SJSA1 (cell line): ENCODE measurements around the gene TIMP3. TPM values are rescaled to one million over a fixed set of nuclear protein-coding genes. Genes with fewer than 3 reads are reported as not detected.

Source experiments
- DNase-seq, 2 experiments: peaks; one replicate each; pipeline ENCODE4 v3.0.0-alpha.2; 2015 to 2020; ENCODE audit warnings: low spot score in 2 of 2, low read depth in 1 of 2
- H3K27ac ChIP-seq: fragments of 250-450 bp; sonication (Bioruptor Pico); 2 replicates; pipeline ENCODE4 v1.5.1; 2020; ENCODE audit warnings: mild to moderate bottlenecking, moderate library complexity
- H3K27me3 ChIP-seq: fragments of 250-450 bp; sonication (Bioruptor Pico); replicated peaks from 2 replicates; pipeline ENCODE4 v1.5.1; 2020; ENCODE audit warnings: mild to moderate bottlenecking, moderate library complexity
- H3K36me3 ChIP-seq: fragments of 250-450 bp; sonication (Bioruptor Pico); 2 replicates; pipeline ENCODE4 v1.5.1; 2020; ENCODE audit warnings: mild to moderate bottlenecking
- H3K4me1 ChIP-seq: fragments of 250-450 bp; sonication (Bioruptor Pico); replicated peaks from 2 replicates; pipeline ENCODE4 v1.6.1; 2021; ENCODE audit warnings: mild to moderate bottlenecking
- H3K4me3 ChIP-seq: fragments of 250-450 bp; sonication (Bioruptor Pico); 2 replicates; pipeline ENCODE4 v1.5.1; 2020; ENCODE audit warnings: mild to moderate bottlenecking
- H3K9me3 ChIP-seq: fragments of 250-450 bp; sonication (Bioruptor Pico); replicated peaks from 2 replicates; pipeline ENCODE4 v1.5.1; 2020; ENCODE audit warnings: mild to moderate bottlenecking
- total RNA-seq: library from RNA; depleted of rRNA; stranded (reverse); fragments of >200 nt; shearing (Covaris generic); gene quantifications from 2 replicates; pipeline ENCODE4 v1.2.3, GENCODE V29; 2014

Gene TIMP3
- total RNA-seq, 1 experiment from 2014 or later: 38.1 TPM

DNA sequence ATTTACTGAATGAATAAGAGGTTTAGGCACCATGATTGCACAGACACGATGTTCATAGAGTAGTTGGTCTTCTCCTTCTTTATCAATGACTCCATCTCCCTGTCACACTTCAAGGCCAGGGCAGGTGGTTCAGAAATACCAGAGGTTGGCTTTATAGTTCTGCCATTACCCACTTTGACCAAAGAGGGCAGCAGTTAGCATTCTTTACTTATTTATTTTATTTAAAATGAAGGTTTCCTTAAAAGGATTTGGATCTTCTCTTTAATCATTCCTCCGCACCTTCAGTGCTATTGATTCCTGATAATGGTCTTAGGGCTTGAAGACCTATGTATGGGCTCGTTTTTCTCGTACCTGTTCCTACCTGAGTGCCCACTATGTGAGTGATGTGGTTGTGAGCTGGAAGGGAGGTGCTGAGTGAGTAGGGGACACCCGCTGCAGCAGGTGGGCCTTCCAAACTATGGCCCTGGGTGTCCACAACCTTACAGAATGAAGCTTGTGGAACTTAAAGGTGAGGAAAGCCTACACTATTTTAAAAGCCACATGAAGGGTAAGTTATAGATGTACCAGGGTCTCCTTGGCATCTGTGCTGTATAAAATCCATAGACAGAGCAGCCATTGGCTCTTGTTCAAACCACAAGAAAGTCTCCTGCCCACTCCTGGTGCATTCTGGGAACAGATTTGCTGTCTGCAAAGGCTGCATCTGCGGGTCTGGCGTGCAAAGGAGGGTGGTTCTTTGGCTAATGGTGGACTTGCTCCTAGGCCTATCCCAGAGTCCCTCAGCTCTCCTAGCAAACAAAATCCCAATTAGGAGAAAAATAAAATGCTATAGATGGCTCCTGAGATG lies 35.0 kb downstream of the TIMP3 start:
- peak in 1 of 2 experiments; percentile 13 for DNase-seq
- H3K36me3 ChIP-seq: 0 out of 2 replicates have a peak, but pooled peaks cover 4% of the 10 kb centered on the region
- no peaks in the 10 kb centered on the region for H3K4me1 ChIP-seq
- no peaks in the 10 kb centered on the region for H3K9me3 ChIP-seq
- H3K4me3 ChIP-seq: no peak overlapping the region
- no peaks in the 10 kb centered on the region for H3K27me3 ChIP-seq
- H3K27ac ChIP-seq: no peak overlapping the region

DNA sequence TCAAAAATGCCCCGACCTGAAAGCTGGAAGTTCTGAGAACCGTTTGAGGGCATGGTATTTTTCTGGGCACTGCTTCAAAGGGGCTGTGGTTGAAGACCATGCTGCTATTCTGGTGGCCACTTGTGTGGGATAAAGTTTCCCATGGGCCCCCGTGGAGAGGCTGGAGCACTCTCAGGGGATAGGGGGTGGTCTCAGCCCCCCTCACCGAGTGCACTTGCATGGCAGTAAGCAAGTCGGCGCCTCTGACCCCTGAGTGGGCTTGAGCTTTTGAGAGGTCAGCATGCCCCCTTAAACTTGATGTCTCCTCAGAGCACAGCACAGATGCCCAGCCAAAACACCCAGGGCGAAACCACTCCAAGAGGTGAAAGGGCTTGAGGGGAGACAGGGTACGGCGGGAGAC lies 35.6 kb downstream of the TIMP3 start:
- no peak for DNase-seq
- no peaks in the 10 kb centered on the region for H3K9me3 ChIP-seq
- 0 out of 2 replicates have a peak, but pooled peaks cover 4% of the 10 kb centered on the region for H3K36me3 ChIP-seq
- H3K27me3 ChIP-seq: no peaks in the 10 kb centered on the region
- no peak overlapping the region for H3K4me3 ChIP-seq
- no peaks in the 10 kb centered on the region for H3K4me1 ChIP-seq
- no peak overlapping the region for H3K27ac ChIP-seq

DNA sequence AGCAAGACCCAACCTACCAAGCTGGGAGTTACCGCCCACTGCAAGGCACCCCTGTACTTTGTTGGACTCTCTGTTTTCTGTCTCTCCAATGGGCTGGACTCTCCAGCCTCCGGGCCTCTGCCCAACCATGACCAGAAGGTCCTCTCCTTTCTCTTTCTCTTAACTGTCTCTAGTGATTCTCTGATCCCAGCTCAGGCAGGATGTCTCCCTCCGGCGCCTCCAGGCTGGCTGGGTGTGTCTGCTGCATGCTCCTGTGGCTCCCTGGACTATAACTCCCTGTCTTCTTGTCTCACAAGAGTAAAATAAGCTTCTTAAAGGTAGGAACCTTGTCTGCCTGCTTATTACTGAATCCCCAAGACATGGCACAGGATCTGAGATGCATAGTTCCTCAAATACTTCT lies 36.3 kb downstream of the TIMP3 start:
- no peaks in the 10 kb centered on the region for H3K4me1 ChIP-seq
- H3K27me3 ChIP-seq: no peaks in the 10 kb centered on the region
- no peak for DNase-seq
- no peaks in the 10 kb centered on the region for H3K9me3 ChIP-seq
- no peak overlapping the region for H3K27ac ChIP-seq
- 0 out of 2 replicates have a peak, but pooled peaks cover 4% of the 10 kb centered on the region for H3K36me3 ChIP-seq
- H3K4me3 ChIP-seq: no peak overlapping the region

DNA sequence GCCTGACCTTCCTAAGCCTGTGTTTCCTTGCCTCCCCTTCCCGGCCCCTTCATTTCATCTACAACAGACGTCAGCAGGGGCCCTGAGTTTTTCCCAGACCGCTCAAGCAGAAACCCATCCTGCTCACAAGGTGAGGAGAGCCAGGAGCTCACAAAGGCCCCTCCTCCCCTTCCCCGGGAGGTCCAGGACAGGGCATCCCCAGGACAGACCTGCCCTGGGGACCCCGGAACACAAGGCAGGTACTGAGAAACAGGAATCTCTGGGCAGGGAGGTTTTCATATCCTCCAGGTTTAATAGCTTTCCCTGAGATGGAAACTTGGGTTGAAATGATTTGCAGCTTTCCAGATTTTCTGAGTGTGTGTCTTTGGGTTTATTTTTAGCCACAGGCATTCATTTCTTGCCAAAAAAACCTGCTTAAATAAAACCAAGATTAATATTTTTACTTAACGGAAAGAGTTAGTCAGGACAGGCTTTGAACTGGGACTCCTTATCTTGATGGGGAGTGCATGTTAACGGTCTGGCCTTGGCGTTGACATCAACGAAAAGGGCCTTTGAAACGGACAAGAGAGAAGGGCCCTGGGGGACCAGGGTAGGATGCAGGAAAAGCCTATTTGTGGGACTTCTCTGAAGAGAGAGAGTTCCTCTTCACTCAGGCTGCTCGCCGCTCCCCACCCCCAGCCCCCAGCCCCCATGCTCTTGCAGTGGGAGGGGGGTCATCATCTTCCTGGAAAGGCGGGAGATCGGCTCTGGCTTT lies 38.5 kb downstream of the TIMP3 start:
- DNase-seq: no peak
- Histone ChIP-seq H3K9me3 (no peaks in the 10 kb centered on the region), H3K36me3 (0 out of 2 replicates have a peak, but pooled peaks cover 4% of the 10 kb centered on the region), H3K27me3 (no peaks in the 10 kb centered on the region), H3K4me1 (no peaks in the 10 kb centered on the region), H3K4me3 (no peak overlapping the region), H3K27ac (no peak overlapping the region)

DNA sequence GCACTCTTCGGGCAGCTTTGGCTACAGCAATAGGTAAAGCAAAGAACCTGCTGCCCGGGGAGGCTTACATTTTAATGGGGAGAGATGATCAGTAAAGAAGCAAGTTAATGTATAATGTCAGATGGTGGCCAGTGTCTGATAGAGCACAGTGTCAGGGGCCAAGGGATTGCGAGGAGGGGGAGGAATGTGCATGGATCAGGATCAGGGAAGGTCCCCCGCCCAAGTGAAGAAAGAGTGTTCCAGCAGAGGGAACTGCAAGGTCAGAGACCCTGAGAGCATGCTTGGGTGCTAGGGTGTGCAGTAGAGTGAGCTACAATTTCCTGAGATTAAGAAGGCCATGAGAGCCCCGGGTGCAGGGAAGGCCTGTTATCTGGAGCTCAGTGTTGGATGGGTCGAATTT lies 39.7 kb downstream of the TIMP3 start:
- H3K4me3 ChIP-seq: no peak overlapping the region
- no peak overlapping the region for H3K27ac ChIP-seq
- no peaks in the 10 kb centered on the region for H3K27me3 ChIP-seq
- 0 out of 2 replicates have a peak, but pooled peaks cover 4% of the 10 kb centered on the region for H3K36me3 ChIP-seq
- no peaks in the 10 kb centered on the region for H3K9me3 ChIP-seq
- no peak for DNase-seq
- H3K4me1 ChIP-seq: no peaks in the 10 kb centered on the region

DNA sequence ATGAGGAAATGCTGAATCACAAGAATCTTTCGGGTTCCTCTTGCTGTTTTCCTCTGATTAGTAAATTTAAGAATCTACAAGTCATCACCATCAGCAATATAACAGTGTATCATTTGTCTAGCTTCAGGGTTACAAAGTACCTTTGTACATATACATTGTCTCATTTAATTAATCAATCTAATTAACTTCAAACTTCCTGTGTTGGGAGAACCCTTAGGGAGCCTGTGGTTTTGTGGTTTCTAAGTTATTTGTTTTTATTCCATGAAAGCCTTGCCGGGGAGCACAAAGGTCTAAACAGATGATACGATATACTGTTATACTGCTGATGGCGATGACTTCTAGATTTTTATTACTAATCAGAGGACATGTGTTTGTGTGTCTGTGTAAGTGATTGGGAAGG lies 41.0 kb downstream of the TIMP3 start:
- Histone ChIP-seq H3K9me3 (no peaks in the 10 kb centered on the region), H3K4me3 (no peak overlapping the region), H3K4me1 (no peaks in the 10 kb centered on the region), H3K27ac (no peak overlapping the region), H3K36me3 (no peaks in the 10 kb centered on the region), H3K27me3 (no peaks in the 10 kb centered on the region)
- DNase-seq: peak in 1 of 2 experiments; percentile 10

DNA sequence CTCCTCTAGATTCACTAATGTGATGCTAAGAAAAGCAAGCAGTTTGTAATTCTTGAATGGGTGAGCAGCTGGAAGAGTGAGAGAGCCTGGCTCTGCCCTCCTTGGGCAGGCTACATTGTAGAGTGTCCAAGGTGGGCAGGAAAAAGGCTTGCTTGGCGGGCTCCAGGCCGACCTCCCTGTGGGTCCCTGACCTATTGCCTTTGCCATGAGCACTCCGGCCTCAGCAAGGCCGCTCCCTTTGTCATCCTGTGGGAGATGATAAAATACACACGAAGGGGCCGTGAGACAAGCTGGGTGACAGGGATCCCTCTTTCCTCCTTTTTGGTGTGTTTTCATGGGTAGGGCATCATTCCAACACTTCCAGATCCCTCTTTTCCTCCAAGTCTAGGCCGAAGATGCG lies 41.8 kb downstream of the TIMP3 start:
- no peaks in the 10 kb centered on the region for H3K9me3 ChIP-seq
- H3K4me1 ChIP-seq: no peaks in the 10 kb centered on the region
- no peak overlapping the region for H3K27ac ChIP-seq
- no peak for DNase-seq
- no peaks in the 10 kb centered on the region for H3K27me3 ChIP-seq
- H3K4me3 ChIP-seq: no peak overlapping the region
- H3K36me3 ChIP-seq: no peaks in the 10 kb centered on the region

DNA sequence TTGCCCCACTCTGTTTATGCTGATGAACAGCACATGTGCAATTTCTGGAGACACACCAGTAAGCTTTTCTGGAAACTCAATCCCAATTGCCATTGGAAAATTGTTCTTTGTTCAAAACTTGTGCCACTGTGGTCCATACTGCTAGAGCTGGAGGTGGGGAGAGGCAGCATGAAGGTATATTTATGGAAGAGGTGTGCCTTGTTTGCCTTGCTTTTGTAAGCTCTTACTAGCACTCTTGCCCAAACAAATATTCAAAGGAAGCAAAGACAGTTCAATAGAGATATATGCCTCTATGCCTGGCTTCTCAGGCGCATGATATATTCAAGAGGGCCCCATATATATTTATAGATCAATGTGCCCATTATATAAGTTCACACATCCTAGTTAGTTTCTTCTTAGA lies 42.7 kb downstream of the TIMP3 start:
- Histone ChIP-seq H3K4me3 (no peak overlapping the region), H3K9me3 (no peaks in the 10 kb centered on the region), H3K27ac (no peak overlapping the region), H3K4me1 (no peaks in the 10 kb centered on the region), H3K36me3 (no peaks in the 10 kb centered on the region), H3K27me3 (no peaks in the 10 kb centered on the region)
- DNase-seq: no peak

DNA sequence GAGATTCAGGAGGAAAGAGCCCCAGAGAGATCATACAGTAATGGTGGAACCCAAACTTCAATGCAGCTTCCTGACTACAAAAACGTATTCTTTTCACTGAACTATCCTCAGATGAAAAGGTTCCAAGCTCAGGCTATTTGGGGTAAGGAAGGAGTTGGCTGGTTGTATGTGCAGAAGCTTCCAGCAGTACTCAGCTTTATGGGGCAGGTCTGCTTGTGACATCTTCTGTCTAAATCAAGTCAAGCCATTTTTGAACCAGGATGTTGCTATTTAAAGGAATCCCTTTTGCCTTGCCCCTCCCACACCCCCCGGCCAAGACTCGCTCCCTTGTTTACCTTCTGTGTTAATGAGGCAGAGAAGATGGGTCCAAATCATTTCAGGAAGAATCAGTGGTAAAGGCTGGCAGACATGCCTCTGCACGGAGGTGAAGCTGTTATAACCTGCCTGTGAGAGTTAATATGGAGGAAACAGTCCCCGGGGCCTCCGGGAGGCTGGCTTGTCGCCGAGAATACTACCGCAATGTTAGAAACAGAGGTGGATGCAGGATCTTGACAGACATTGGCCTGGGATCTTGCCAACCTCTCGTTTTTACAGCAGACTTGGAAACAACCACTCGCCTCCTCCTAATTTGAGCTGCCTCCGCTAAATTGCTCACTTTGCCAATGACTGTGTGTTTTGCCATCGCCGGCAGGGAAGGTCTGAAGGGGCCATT lies 45.4 kb downstream of the TIMP3 start:
- no peak for DNase-seq
- Histone ChIP-seq H3K4me1 (no peaks in the 10 kb centered on the region), H3K27ac (no peak overlapping the region), H3K9me3 (no peaks in the 10 kb centered on the region), H3K4me3 (no peak overlapping the region), H3K27me3 (no peaks in the 10 kb centered on the region), H3K36me3 (peaks cover 3% of the 10 kb centered on the region; the same call in 1 of the 2 replicates)

DNA sequence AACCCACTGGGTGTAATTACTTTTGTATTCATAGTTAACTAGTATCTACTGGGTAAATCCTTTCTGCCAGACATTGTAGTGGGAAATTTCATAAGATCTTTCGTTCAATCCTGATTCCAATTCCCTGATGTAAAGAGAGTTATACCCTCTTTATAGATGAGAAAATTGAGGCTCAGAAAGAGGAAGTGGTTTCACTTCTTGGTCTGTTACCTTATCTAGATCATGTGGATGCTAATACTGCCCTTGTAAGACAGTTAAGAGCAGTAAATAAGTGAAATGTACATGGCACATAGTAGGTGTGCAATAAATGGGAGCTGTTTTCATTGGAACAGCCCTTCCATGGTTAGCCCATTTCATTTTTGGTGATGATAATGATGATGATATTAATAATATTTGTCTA lies 46.7 kb downstream of the TIMP3 start:
- Histone ChIP-seq H3K4me3 (no peak overlapping the region), H3K27ac (no peak overlapping the region), H3K9me3 (no peaks in the 10 kb centered on the region), H3K4me1 (no peaks in the 10 kb centered on the region), H3K27me3 (no peaks in the 10 kb centered on the region), H3K36me3 (peaks cover 3% of the 10 kb centered on the region; the same call in 1 of the 2 replicates)
- DNase-seq: no peak

DNA sequence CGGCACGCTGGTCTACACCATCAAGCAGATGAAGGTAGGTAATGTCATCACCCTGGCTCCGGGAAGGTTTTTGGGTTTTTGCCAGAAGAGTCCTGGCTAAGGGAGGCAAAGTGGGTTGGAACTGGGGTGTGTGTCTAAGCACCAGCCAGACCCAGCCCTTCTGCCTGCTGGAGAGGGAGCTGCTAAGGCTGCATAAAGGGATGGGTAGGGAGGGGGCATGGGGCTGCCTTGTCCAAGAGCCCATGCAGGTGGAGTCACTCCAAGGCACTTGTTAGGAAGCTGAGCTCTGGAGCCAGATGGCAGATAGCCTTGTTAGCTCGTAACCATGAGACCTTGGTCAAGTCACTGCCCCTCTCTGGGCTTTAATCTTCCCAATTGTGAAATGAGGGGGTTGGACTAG lies 48.0 kb downstream of the TIMP3 start:
- Histone ChIP-seq H3K27me3 (no peaks in the 10 kb centered on the region), H3K4me1 (no peaks in the 10 kb centered on the region), H3K27ac (no peak overlapping the region), H3K36me3 (peaks cover 3% of the 10 kb centered on the region; the same call in 1 of the 2 replicates), H3K4me3 (no peak overlapping the region), H3K9me3 (no peaks in the 10 kb centered on the region)
- DNase-seq: no peak

DNA sequence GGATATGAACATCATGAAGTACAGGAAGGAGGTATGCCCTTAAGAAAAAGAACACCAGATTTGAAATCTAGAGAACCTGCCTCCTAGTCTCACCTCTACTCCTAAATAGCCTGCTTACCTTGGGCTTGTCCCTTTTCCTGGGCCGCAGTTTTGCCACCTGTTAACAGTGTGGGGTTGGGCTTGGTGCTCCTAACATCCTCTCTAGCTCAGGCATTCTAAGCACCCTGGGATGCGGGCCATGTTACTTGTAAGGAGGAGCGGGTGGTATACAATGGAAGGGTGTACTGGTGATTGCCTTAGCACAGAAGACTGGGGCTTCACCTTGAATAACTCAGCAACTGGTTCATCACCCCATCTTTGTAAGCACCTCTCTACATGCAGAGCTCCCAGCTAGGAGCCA lies 48.7 kb downstream of the TIMP3 start:
- no peaks in the 10 kb centered on the region for H3K9me3 ChIP-seq
- no peak overlapping the region for H3K27ac ChIP-seq
- no peak overlapping the region for H3K4me3 ChIP-seq
- peaks cover 3% of the 10 kb centered on the region; the same call in 1 of the 2 replicates for H3K36me3 ChIP-seq
- DNase-seq: no peak
- no peaks in the 10 kb centered on the region for H3K4me1 ChIP-seq
- H3K27me3 ChIP-seq: no peaks in the 10 kb centered on the region

DNA sequence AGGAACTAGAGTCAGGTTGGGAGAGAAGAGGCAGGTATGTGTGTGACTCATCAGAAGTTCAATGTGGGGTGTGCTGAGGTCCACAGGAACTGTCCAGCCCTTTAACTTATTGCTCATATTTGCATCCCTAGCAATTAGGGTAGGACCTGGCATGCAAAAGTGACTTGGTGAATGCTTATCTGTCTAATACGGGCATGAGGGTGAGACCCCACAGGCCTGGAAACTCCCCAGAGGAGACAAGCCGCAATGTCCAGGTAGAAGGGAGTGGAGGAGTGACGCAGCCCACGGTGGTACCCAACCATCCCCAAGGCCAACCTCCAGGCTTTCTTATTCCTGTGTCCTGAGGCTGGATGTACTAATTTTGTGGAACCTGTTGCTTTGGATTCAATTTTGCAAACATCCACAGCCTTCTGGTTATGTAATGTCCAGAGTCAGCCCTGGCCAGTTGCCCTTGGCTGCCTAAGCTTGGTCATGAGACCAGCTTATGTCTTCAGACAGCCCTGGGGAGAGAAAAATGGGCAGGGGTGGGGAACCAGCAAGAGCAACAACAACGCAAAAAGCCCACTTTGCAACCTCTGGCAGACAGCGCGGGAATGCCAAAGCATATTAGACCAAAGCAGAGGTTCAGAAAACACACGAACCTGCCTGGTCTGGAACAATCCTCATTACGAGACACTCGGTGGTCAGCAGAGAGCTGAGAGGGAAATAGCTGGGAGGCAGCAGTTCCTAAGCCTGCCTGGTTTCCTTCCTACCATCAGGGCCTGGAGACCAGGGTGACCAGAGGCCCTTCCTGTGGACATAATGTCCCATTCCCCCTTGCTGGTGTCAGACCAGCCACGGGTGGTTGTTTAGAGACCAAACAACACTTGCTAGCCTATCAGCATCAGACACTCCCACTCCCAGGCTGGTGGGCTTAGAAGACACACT lies 49.3 kb downstream of the TIMP3 start:
- Histone ChIP-seq H3K27ac (no peak overlapping the region), H3K9me3 (no peaks in the 10 kb centered on the region), H3K27me3 (no peaks in the 10 kb centered on the region), H3K36me3 (peaks cover 3% of the 10 kb centered on the region; the same call in 1 of the 2 replicates), H3K4me1 (no peaks in the 10 kb centered on the region), H3K4me3 (no peak overlapping the region)
- no peak for DNase-seq
